ENCODE results near the gene TRIP6. TPM values are rescaled to one million over a fixed set of nuclear protein-coding genes. Genes with fewer than 3 reads are reported as not detected.

Gene TRIP6
- total RNA-seq, 1 experiment from 2014 or later = 140 TPM

GRCh38 chr7:100837099-100837836 is 29.9 kb upstream of the TRIP6 start (continued):
- TF ChIP-seq, protein P1, sequence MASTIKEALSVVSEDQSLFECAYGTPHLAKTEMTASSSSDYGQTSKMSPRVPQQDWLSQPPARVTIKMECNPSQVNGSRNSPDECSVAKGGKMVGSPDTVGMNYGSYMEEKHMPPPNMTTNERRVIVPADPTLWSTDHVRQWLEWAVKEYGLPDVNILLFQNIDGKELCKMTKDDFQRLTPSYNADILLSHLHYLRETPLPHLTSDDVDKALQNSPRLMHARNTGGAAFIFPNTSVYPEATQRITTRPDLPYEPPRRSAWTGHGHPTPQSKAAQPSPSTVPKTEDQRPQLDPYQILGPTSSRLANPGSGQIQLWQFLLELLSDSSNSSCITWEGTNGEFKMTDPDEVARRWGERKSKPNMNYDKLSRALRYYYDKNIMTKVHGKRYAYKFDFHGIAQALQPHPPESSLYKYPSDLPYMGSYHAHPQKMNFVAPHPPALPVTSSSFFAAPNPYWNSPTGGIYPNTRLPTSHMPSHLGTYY (CRISPR knock-in tag; IDR thresholded peaks at IDR 0.05) = no peak
- TF ChIP-seq SMAD4 (CRISPR knock-in tag; IDR thresholded peaks at IDR 0.05) (no peak), ZNF263 (CRISPR knock-in tag; IDR thresholded peaks at IDR 0.05; ENCODE audit: low read depth) (no peak), ZNF532 (CRISPR knock-in tag; IDR thresholded peaks at IDR 0.05; ENCODE audit: borderline replicate concordance) (no peak), ZNF671 (CRISPR knock-in tag; IDR thresholded peaks at IDR 0.05) (no peak), FOXP4 (CRISPR knock-in tag; IDR thresholded peaks at IDR 0.05) (0 out of 2 replicates have a peak, but pooled peaks have one; percentile 59), PRRX2 (CRISPR knock-in tag; IDR thresholded peaks at IDR 0.05) (0 out of 2 replicates have a peak, but pooled peaks have one; percentile 2), NR3C1 (CRISPR knock-in tag; conservative IDR thresholded peaks at IDR 0.05; ENCODE audit: low read depth) (no peak), TCF7 (CRISPR knock-in tag; IDR thresholded peaks at IDR 0.05; ENCODE audit: low read depth) (no peak), ZNF416 (CRISPR knock-in tag; IDR thresholded peaks at IDR 0.05) (no peak)
- TF ChIP-seq, protein P2, sequence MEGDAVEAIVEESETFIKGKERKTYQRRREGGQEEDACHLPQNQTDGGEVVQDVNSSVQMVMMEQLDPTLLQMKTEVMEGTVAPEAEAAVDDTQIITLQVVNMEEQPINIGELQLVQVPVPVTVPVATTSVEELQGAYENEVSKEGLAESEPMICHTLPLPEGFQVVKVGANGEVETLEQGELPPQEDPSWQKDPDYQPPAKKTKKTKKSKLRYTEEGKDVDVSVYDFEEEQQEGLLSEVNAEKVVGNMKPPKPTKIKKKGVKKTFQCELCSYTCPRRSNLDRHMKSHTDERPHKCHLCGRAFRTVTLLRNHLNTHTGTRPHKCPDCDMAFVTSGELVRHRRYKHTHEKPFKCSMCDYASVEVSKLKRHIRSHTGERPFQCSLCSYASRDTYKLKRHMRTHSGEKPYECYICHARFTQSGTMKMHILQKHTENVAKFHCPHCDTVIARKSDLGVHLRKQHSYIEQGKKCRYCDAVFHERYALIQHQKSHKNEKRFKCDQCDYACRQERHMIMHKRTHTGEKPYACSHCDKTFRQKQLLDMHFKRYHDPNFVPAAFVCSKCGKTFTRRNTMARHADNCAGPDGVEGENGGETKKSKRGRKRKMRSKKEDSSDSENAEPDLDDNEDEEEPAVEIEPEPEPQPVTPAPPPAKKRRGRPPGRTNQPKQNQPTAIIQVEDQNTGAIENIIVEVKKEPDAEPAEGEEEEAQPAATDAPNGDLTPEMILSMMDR (IDR thresholded peaks at IDR 0.05) = no peak
- TF ChIP-seq, protein P3, sequence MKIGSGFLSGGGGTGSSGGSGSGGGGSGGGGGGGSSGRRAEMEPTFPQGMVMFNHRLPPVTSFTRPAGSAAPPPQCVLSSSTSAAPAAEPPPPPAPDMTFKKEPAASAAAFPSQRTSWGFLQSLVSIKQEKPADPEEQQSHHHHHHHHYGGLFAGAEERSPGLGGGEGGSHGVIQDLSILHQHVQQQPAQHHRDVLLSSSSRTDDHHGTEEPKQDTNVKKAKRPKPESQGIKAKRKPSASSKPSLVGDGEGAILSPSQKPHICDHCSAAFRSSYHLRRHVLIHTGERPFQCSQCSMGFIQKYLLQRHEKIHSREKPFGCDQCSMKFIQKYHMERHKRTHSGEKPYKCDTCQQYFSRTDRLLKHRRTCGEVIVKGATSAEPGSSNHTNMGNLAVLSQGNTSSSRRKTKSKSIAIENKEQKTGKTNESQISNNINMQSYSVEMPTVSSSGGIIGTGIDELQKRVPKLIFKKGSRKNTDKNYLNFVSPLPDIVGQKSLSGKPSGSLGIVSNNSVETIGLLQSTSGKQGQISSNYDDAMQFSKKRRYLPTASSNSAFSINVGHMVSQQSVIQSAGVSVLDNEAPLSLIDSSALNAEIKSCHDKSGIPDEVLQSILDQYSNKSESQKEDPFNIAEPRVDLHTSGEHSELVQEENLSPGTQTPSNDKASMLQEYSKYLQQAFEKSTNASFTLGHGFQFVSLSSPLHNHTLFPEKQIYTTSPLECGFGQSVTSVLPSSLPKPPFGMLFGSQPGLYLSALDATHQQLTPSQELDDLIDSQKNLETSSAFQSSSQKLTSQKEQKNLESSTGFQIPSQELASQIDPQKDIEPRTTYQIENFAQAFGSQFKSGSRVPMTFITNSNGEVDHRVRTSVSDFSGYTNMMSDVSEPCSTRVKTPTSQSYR (CRISPR knock-in tag; IDR thresholded peaks at IDR 0.05) = no peak

DNA sequence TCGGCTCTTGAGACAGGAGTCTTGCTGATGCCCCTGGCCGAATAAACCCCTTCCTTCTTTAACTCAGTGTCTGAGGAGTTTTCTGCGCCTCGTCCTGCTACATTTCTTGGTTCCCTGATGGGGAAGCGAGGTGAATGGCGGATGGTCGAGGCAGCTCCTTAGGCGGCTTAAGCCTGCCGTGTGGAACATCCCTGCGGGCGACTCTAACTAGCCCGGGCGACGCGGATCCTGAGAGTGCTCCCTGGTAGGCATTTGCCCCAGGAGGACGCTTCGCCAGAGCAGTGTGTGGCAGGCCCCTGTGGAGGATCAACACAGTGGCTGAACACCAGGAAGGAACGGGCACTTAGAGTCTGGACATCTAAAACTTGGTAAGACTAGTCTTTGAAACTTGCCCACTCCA is 27.8 kb upstream of the TRIP6 start:
- ATAC-seq = no peak
- ChIA-PET CTCF (no interaction called here), POLR2A (no interaction called here)
- Mint-ChIP-seq H3K27ac (0 out of 2 replicates have a peak overlapping the region, but pooled peaks have one; percentile 52), H3K4me1 (peaks cover 44% of the 10 kb centered on the region), H3K27me3 (ENCODE audit: low read depth) (no peaks in the 10 kb centered on the region), H3K4me3 (no peak overlapping the region), H3K36me3 (peaks cover under 1% of the 10 kb centered on the region; the same call in 1 of the 2 replicates), H3K9me3 (no peaks in the 10 kb centered on the region)
- TF ChIP-seq TEAD1 (CRISPR knock-in tag; IDR thresholded peaks at IDR 0.05) = no peak
- no peak for TF ChIP-seq HMGXB4 (CRISPR knock-in tag; IDR thresholded peaks at IDR 0.05)
- no peak for TF ChIP-seq TCF7 (CRISPR knock-in tag; IDR thresholded peaks at IDR 0.05; ENCODE audit: low read depth)
- no peak for TF ChIP-seq ZNF671 (CRISPR knock-in tag; IDR thresholded peaks at IDR 0.05)
- TF ChIP-seq GABPB1 (CRISPR knock-in tag; IDR thresholded peaks at IDR 0.05) = no peak
- TF ChIP-seq ZNF423 (CRISPR knock-in tag; IDR thresholded peaks at IDR 0.05) = no peak
- no peak for TF ChIP-seq FOXJ3 (CRISPR knock-in tag; IDR thresholded peaks at IDR 0.05; ENCODE audit: borderline replicate concordance)
- TF ChIP-seq ZNF219 (CRISPR knock-in tag; IDR thresholded peaks at IDR 0.05; ENCODE audit: borderline replicate concordance) = no peak
- no peak for TF ChIP-seq MLX (CRISPR knock-in tag; IDR thresholded peaks at IDR 0.05)
- TF ChIP-seq TP53 (CRISPR knock-in tag; IDR thresholded peaks at IDR 0.05) = no peak
- no peak for TF ChIP-seq NFE2L1 (CRISPR knock-in tag; IDR thresholded peaks at IDR 0.05)
- no peak for TF ChIP-seq CREB1 (CRISPR knock-in tag; IDR thresholded peaks at IDR 0.05)
- no peak for DNase-seq (ENCODE audit: low spot score)
